Ascending aorta (tissue), 2 donors: Measurements from ENCODE around the gene ADGRE1. TPM values are rescaled to one million over a fixed set of nuclear protein-coding genes. Genes with fewer than 3 reads are reported as not detected.

Experiments used
- DNase-seq, 2 donors: peaks; one replicate each; pipeline ENCODE4 v3.0.0-alpha.2; 2019; ENCODE audit warnings: low spot score in 2 of 2
- H3K27ac ChIP-seq, 2 donors: fragments of 200-600 bp; sonication (generic); one replicate each; pipeline ENCODE4 v1.5.1; 2016 to 2017; ENCODE audit warnings: mild to moderate bottlenecking in 1 of 2
- H3K27me3 ChIP-seq: fragments of 200-600 bp; sonication (generic); one replicate; pipeline ENCODE4 v1.5.1; 2017
- H3K36me3 ChIP-seq, 2 donors: fragments of 200-600 bp; sonication (generic); one replicate each; pipeline ENCODE4 v1.5.1; 2016
- H3K4me1 ChIP-seq, 2 donors: fragments of 200-600 bp; sonication (generic); one replicate each; pipeline ENCODE4 v1.5.1; 2016 to 2017; ENCODE audit warnings: mild to moderate bottlenecking in 1 of 2
- H3K4me3 ChIP-seq, 2 donors: fragments of 200-600 bp; sonication (generic); one replicate each; pipeline ENCODE4 v1.5.1; 2016 to 2017; ENCODE audit warnings: mild to moderate bottlenecking in 1 of 2
- H3K9me3 ChIP-seq, 2 donors: fragments of 200-600 bp; sonication (generic); one replicate each; pipeline ENCODE4 v1.5.1; 2016
- intact Hi-C: fragments of 100-400 bp; cut with DNase I; formaldehyde crosslinking; loops from one replicate; pipeline ENCODE4 v1.15.1; 2023
- total RNA-seq: library from RNA; depleted of rRNA; stranded (reverse); fragments of >200 nt; gene quantifications from one replicate; pipeline ENCODE4 v1.1.0, GENCODE V29; 2016
- TF ChIP-seq, protein P1 (sequence below), 3 experiments: fragments of 200-600 bp in 2 of 3; fragments of 450-650 bp in 1 of 3; sonication (generic) in 2 of 3; IDR thresholded peaks; one replicate each; pipeline ENCODE4 v1.5.1; 2016 to 2019; ENCODE audit warnings: antibody characterized with exemption in 3 of 3, mild to moderate bottlenecking in 1 of 3, moderate library complexity in 1 of 3

ADGRE1 gene
- total RNA-seq, 1 donor from 2014 or later, result not detected

DNA sequence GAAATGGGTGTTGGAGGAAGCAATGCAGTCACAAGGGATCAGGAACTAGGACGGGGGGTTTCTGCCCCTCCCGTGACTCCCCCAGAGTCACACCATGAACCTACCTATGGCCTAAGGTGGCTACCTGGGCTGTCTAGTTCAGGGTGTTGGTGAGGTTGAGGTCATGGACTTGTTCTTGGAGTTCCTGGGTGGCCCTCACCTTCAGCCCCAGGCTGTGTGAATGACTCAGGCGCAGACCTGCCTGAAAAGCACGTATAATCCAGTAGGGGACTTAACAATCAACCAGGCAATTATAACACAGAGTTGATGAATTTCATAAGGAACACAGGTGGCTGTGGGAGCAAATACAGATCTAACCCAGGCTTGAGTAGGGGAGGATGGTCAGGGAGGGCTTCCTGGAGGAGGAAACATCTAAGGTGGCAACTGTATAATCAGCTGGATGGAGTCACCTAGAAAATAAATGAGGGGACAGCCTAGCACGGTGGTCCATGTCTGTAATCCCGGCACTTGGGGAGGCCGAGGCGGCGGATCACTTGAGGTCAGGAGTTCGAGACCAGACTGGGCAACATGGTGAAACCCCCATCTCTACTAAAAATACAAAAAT, 25.6 kb upstream of the ADGRE1 start:
- intact Hi-C loops, result loop anchor here (2.0 to 5.0 kb wide), 3 partner anchors 109 to 344 kb away; no protein-coding TSS in a partner anchor
- H3K27ac ChIP-seq, result no peak overlapping the region
- H3K9me3 ChIP-seq, result no peaks in the 10 kb centered on the region
- H3K4me3 ChIP-seq, result no peak overlapping the region
- H3K27me3 ChIP-seq, result no peaks in the 10 kb centered on the region
- no peak for DNase-seq
- TF ChIP-seq, protein P1, sequence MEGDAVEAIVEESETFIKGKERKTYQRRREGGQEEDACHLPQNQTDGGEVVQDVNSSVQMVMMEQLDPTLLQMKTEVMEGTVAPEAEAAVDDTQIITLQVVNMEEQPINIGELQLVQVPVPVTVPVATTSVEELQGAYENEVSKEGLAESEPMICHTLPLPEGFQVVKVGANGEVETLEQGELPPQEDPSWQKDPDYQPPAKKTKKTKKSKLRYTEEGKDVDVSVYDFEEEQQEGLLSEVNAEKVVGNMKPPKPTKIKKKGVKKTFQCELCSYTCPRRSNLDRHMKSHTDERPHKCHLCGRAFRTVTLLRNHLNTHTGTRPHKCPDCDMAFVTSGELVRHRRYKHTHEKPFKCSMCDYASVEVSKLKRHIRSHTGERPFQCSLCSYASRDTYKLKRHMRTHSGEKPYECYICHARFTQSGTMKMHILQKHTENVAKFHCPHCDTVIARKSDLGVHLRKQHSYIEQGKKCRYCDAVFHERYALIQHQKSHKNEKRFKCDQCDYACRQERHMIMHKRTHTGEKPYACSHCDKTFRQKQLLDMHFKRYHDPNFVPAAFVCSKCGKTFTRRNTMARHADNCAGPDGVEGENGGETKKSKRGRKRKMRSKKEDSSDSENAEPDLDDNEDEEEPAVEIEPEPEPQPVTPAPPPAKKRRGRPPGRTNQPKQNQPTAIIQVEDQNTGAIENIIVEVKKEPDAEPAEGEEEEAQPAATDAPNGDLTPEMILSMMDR (IDR thresholded peaks at IDR 0.05), result no peak
- no peaks in the 10 kb centered on the region for H3K36me3 ChIP-seq
- H3K4me1 ChIP-seq, result no peaks in the 10 kb centered on the region

DNA sequence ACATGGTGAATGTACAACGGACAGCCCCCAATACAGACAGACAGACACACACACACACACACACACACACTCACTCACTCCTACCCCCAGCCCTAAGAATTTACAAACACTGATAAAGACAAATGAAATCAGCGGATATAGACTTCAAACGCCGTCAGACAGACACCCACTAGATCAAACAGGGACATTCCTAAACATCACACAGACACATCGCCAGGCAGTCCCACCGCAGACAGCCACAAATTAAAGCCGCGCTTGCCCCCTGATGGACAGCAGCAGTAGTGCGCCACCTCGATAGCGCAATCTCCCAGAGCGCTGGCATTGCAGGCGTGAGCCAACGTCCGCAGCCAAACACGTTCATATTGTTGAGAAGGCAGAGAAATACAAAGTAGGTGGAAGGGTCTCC, 24.7 kb upstream of the ADGRE1 start:
- no peak overlapping the region for H3K27ac ChIP-seq
- intact Hi-C loops, result loop anchor here (1.0 to 5.0 kb wide), 4 partner anchors 110 to 345 kb away; partner anchors contain the start of gene GPR108
- TF ChIP-seq, protein P1 (IDR thresholded peaks at IDR 0.05), result peak; percentile 64 to 80 (median 76)

GRCh38 chr19:6864325-6864940, 22.9 kb upstream of the ADGRE1 start:
- Histone ChIP-seq H3K27me3 (no peaks in the 10 kb centered on the region), H3K27ac (no peak overlapping the region), H3K9me3 (no peaks in the 10 kb centered on the region), H3K4me1 (no peaks in the 10 kb centered on the region), H3K4me3 (no peak overlapping the region), H3K36me3 (no peaks in the 10 kb centered on the region)
- TF ChIP-seq, protein P1 (IDR thresholded peaks at IDR 0.05), result no peak
- intact Hi-C loops, result loop anchor here (5.0 kb wide), 2 partner anchors 112 to 347 kb away; no protein-coding TSS in a partner anchor
- DNase-seq, result no peak

More for the DNA sequence above, 24.7 kb upstream of the ADGRE1 start:
- Histone ChIP-seq H3K4me3 (peak overlapping the region; percentile 24 to 59), H3K4me1 (no peaks in the 10 kb centered on the region), H3K36me3 (no peaks in the 10 kb centered on the region), H3K9me3 (no peaks in the 10 kb centered on the region), H3K27me3 (no peaks in the 10 kb centered on the region)
- DNase-seq, result peak; percentile 46 to 89

- no peaks in the 10 kb centered on the region for H3K36me3 ChIP-seq
- H3K9me3 ChIP-seq, result no peaks in the 10 kb centered on the region
- no peak overlapping the region for H3K27ac ChIP-seq
- H3K4me3 ChIP-seq, result no peak overlapping the region
- intact Hi-C loops, result no loop called here
- TF ChIP-seq, protein P1 (IDR thresholded peaks at IDR 0.05), result no peak
- H3K4me1 ChIP-seq, result no peaks in the 10 kb centered on the region
- DNase-seq, result no peak
- no peaks in the 10 kb centered on the region for H3K27me3 ChIP-seq
Measured at GRCh38 chr19:6865849-6866248, 21.5 kb upstream of the ADGRE1 start.

GRCh38 chr19:6866741-6867151, 20.6 kb upstream of the ADGRE1 start:
- Histone ChIP-seq H3K4me1 (no peaks in the 10 kb centered on the region), H3K36me3 (no peaks in the 10 kb centered on the region), H3K27ac (no peak overlapping the region), H3K4me3 (no peak overlapping the region), H3K9me3 (no peaks in the 10 kb centered on the region), H3K27me3 (no peaks in the 10 kb centered on the region)
- intact Hi-C loops, result no loop called here
- DNase-seq, result no peak
- TF ChIP-seq, protein P1 (IDR thresholded peaks at IDR 0.05), result no peak
